Stomach (tissue), 9 donors: ENCODE results near the gene GJA5. TPM values are rescaled to one million over a fixed set of nuclear protein-coding genes. Genes with fewer than 3 reads are reported as not detected.

Experiments
- DNase-seq, 2 donors: peaks; one replicate each; pipeline versions ENCODE4 v3.0.0 to v3.0.0-alpha.2; 2013 to 2019
- H3K27ac ChIP-seq, 5 donors: fragments of 200-600 bp in 4 of 5; sonication (generic) in 4 of 5; one replicate each; pipeline ENCODE4 v1.5.1; 2013 to 2019; ENCODE audit warnings: mild to moderate bottlenecking in 1 of 5, moderate library complexity in 1 of 5
- H3K27me3 ChIP-seq, 3 donors: fragments of 200-600 bp; sonication (generic); one replicate each; pipeline ENCODE4 v1.5.1; 2017 to 2019; ENCODE audit warnings: mixed run types in 1 of 3
- H3K36me3 ChIP-seq, 4 donors: fragments of 200-600 bp; sonication (generic); 1 replicate in 3 of 4; 2 replicates in 1 of 4; pipeline ENCODE4 v1.5.1; 2016 to 2019
- H3K4me1 ChIP-seq, 4 donors: fragments of 200-600 bp; sonication (generic); one replicate each; pipeline ENCODE4 v1.5.1; 2016 to 2019
- H3K4me3 ChIP-seq, 4 donors: fragments of 200-600 bp; sonication (generic) in 3 of 4; one replicate each; pipeline ENCODE4 v1.5.1; 2016 to 2019; ENCODE audit warnings: mild to moderate bottlenecking in 1 of 4
- H3K9me3 ChIP-seq, 4 donors: fragments of 200-600 bp; sonication (generic); one replicate each; pipeline ENCODE4 v1.5.1; 2016 to 2019
- EP300 ChIP-seq: sonication (generic); formaldehyde crosslinking; IDR thresholded peaks from one replicate; pipeline ENCODE4 v1.6.1; 2017; ENCODE audit warnings: antibody characterized with exemption
- POLR2A ChIP-seq, 4 donors: fragments of 450-650 bp; IDR thresholded peaks; one replicate each; pipeline ENCODE4 v1.6.1; 2016; ENCODE audit warnings: antibody characterized with exemption in 4 of 4, control low read depth in 2 of 4, mild to moderate bottlenecking in 1 of 4, moderate library complexity in 1 of 4
- POLR2AphosphoS5 ChIP-seq, 3 donors: sonication (generic); formaldehyde crosslinking; IDR thresholded peaks; one replicate each; pipeline ENCODE4 v1.6.1; 2016; ENCODE audit warnings: antibody characterized with exemption in 3 of 3
- WGBS, 5 donors: extraction: QIAGEN DNeasy Blood & Tissue Kit in 3 of 5; methylation state at CpG; one replicate each; pipeline versions ENCODE4 v1.1.5 to v1.1.7; 2013 to 2018; 5-methylcytosine and 5-hydroxymethylcytosine counted together
- intact Hi-C: fragments of 100-400 bp; cut with DNase I; formaldehyde crosslinking; loops from one replicate; pipeline ENCODE4 v1.15.1; 2023; ENCODE audit warnings: low total_unique reads
- polyA plus RNA-seq, 3 donors: library from polyadenylated mRNA; stranded (reverse); fragments of 200-250 nt; gene quantifications; one replicate each; pipeline ENCODE4 v1.2.3, GENCODE V29; 2013
- total RNA-seq, 5 donors: library from RNA; depleted of rRNA; stranded (reverse); fragments of >200 nt; gene quantifications; one replicate each; pipeline versions ENCODE4 v1.1.0 to v1.2.3, GENCODE V29; 2014 to 2016
- TF ChIP-seq, protein P1 (sequence below), 7 experiments: fragments of 450-650 bp in 4 of 7; fragments of 200-600 bp in 3 of 7; sonication (generic) in 3 of 7; IDR thresholded peaks; one replicate each; pipeline ENCODE4 v1.5.1; 2016 to 2019; ENCODE audit warnings: antibody characterized with exemption in 7 of 7, control low read depth in 2 of 7, mild to moderate bottlenecking in 1 of 7
- donor health status: healthy with polysubstance abuse.
- donor health status: Bipolar disorder and iron deficiency.
- donor health status: healthy.

GJA5 gene
- total and polyA plus RNA-seq, 8 donors, result under 0.01 to 4.8 (median 1.1) TPM; not detected in 1

DNA sequence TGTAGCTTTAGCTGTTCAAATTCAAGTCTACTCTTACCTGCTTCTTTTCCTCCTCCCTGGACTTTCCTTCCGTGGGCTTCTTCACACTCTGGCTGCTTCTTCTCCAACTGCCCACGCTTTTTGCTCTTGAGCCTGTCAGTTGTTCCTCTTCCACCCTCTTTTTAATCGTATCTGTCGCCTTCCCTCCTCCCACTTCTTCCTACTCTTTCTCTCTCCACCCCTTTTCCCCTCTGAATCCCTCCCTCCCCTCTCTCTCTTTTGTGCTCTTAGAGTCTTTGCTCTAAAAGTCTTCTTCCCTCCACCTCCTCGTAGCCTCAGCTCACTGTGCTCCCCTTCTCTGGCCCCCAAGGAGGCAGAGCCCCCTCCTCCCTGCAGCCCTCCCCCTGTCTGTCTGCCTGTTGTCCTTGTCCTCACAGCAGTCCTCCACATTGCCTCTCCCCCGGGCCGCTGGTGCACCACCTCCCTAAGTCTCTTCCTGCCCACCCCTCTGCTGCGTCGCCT is 12.9 kb upstream of the GJA5 start:
- peak in 1 of 2 donors; percentile 20 for DNase-seq
- H3K9me3 ChIP-seq, result no peaks in the 10 kb centered on the region
- H3K27ac ChIP-seq, result peak overlapping the region in 1 of 5 donors; percentile 20
- H3K36me3 ChIP-seq, result no peaks in the 10 kb centered on the region
- no peaks in the 10 kb centered on the region for H3K4me1 ChIP-seq
- H3K4me3 ChIP-seq, result no peak overlapping the region
- H3K27me3 ChIP-seq, result peaks cover 0 to 49% (median 16%) of the 10 kb centered on the region in 3 donors
- intact Hi-C loops, result no loop called here
- no peak for TF ChIP-seq EP300
- TF ChIP-seq POLR2AphosphoS5 (IDR thresholded peaks at IDR 0.05), result no peak
- TF ChIP-seq POLR2A (IDR thresholded peaks at IDR 0.05), result no peak
- 23 to 40% (median 31%) methylated on average over 9 of the region's 9 CpGs for WGBS, 5 donors

DNA sequence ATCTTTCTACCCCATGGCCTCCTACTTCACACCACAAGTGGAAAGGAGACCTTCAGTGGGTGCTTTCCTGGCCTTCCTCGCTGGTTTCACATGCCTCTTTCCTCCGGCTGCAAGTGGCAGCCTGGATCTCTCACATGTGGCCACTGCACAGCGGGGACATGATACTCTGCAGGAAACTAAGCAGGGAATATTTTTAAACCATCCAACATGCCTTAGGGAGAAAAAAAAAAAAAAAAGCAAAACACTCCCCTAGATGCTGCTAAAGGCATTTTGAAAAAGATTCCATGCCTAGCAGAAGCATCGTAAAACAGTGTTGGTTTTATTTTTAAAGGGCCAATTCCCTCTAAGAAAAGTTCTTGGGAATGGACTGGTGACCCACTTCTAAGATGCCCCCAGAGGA is 12.2 kb upstream of the GJA5 start:
- no peaks in the 10 kb centered on the region for H3K4me1 ChIP-seq
- WGBS, 5 donors, result 58 to 76% (median 68%) methylated on average over 4 of the region's 4 CpGs

DNA sequence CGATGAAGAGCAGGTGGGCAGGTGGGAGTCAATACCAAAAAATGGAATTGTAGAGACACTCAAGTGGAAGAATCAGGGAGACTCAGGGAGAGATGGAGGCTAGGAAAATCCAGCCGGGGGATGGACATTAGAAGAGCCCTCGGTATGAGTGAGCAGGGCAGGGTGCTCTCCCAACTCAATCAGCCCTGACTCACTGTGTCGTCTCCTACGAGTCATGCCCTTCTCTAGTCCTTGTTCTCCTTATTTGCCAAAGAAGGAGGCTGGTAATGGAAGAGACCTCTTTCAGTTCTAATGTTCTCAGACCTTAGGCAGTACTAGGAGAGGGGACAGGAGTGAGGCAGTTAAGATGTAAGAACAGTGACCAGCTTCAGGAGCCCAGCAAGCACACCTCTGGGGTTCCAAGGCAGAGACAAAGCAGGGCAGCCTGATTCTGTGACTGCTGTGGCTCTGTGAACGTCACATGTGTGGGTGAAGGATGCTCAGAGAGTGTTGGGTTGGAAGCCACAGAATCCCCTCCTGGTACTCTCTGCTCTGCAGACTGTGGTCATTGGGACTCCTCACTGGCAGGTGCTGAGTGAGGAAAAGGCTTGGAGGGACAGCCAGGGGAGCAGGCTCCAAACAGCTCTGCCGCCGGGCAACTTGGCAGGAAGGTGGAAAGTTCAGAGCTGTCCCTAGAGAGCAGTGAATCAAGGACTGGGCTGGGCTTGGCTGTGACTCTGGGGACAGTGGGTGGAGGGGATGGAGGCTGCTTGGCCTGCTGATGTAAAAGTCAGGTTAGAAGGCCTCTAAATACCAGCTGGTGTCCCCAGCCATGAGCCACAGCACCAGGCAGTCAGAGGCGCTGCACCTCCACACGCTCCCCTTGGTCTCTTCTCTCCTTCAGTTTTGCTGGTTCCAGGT is 11.1 kb upstream of the GJA5 start:
- intact Hi-C loops, result no loop called here
- peak overlapping the region in 1 of 4 donors; percentile 4 for H3K4me3 ChIP-seq
- no peak for DNase-seq
- peak overlapping the region in 1 of 5 donors; percentile 5 for H3K27ac ChIP-seq
- 69 to 80% (median 74%) methylated on average over 10 of the region's 10 CpGs for WGBS, 5 donors
- no peaks in the 10 kb centered on the region for H3K9me3 ChIP-seq
- H3K4me1 ChIP-seq, result no peaks in the 10 kb centered on the region
- peaks cover 0 to 49% (median 16%) of the 10 kb centered on the region in 3 donors for H3K27me3 ChIP-seq
- TF ChIP-seq POLR2A (IDR thresholded peaks at IDR 0.05) (no peak), EP300 (no peak), POLR2AphosphoS5 (IDR thresholded peaks at IDR 0.05) (no peak)
- TF ChIP-seq, protein P1, sequence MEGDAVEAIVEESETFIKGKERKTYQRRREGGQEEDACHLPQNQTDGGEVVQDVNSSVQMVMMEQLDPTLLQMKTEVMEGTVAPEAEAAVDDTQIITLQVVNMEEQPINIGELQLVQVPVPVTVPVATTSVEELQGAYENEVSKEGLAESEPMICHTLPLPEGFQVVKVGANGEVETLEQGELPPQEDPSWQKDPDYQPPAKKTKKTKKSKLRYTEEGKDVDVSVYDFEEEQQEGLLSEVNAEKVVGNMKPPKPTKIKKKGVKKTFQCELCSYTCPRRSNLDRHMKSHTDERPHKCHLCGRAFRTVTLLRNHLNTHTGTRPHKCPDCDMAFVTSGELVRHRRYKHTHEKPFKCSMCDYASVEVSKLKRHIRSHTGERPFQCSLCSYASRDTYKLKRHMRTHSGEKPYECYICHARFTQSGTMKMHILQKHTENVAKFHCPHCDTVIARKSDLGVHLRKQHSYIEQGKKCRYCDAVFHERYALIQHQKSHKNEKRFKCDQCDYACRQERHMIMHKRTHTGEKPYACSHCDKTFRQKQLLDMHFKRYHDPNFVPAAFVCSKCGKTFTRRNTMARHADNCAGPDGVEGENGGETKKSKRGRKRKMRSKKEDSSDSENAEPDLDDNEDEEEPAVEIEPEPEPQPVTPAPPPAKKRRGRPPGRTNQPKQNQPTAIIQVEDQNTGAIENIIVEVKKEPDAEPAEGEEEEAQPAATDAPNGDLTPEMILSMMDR (IDR thresholded peaks at IDR 0.05), result no peak
- no peaks in the 10 kb centered on the region for H3K36me3 ChIP-seq

More for the DNA sequence above, 12.2 kb upstream of the GJA5 start:
- peaks cover 0 to 49% (median 16%) of the 10 kb centered on the region in 3 donors for H3K27me3 ChIP-seq
- H3K36me3 ChIP-seq, result no peaks in the 10 kb centered on the region
- DNase-seq, result no peak
- TF ChIP-seq POLR2AphosphoS5 (IDR thresholded peaks at IDR 0.05) (no peak), EP300 (no peak), POLR2A (IDR thresholded peaks at IDR 0.05) (no peak)
- TF ChIP-seq, protein P1 (IDR thresholded peaks at IDR 0.05), result no peak
- H3K9me3 ChIP-seq, result no peaks in the 10 kb centered on the region
- intact Hi-C loops, result no loop called here
- H3K27ac ChIP-seq, result peak overlapping the region in 1 of 5 donors; percentile 5
- H3K4me3 ChIP-seq, result peak overlapping the region in 1 of 4 donors; percentile 4

DNA sequence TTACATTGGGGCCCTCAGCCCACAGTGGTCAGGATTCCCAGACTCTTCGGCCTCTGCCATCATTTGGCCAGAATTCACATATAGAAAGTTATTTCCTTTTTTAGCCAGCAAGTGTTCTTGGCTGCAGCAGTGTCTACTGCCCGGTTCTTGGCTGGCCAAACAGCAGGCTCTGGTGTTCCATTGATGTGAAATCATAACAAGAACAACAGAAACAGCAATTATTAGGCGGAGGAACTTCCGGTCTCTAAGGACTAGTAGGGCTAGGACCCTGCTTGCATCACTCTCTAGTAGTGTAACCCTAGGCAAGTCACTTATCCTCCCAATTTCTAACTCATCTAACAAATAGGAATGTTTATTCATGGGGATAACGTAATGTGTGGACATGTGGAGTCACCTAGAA is 8.7 kb upstream of the GJA5 start:
- no peaks in the 10 kb centered on the region for H3K4me1 ChIP-seq
- TF ChIP-seq EP300, result no peak
- no peak for TF ChIP-seq POLR2AphosphoS5 (IDR thresholded peaks at IDR 0.05)
- TF ChIP-seq POLR2A (IDR thresholded peaks at IDR 0.05), result no peak
- TF ChIP-seq, protein P1 (IDR thresholded peaks at IDR 0.05), result no peak
- intact Hi-C loops, result no loop called here

More for the DNA sequence above, 8.7 kb upstream of the GJA5 start:
- 56 to 79% (median 73%) methylated on average over 5 of the region's 5 CpGs for WGBS, 5 donors
- H3K27ac ChIP-seq, result no peak overlapping the region
- peaks cover 0 to 31% (median 16%) of the 10 kb centered on the region in 3 donors for H3K27me3 ChIP-seq
- no peak overlapping the region for H3K4me3 ChIP-seq
- H3K36me3 ChIP-seq, result no peaks in the 10 kb centered on the region
- DNase-seq, result no peak
- no peaks in the 10 kb centered on the region for H3K9me3 ChIP-seq
